Endodermal cell (in vitro differentiated cells): ENCODE measurements around the gene AMIGO1. TPM values are rescaled to one million over a fixed set of nuclear protein-coding genes. Genes with fewer than 3 reads are reported as not detected.

ENCODE experiments used
- DNase-seq: peaks from one replicate; pipeline ENCODE4 v3.0.0-alpha.2; 2017
- H3K27ac ChIP-seq: 2 replicates; pipeline ENCODE4 v1.5.1; 2013; ENCODE audit warnings: mild to moderate bottlenecking, low read depth, low read length, moderate library complexity
- H3K27me3 ChIP-seq: 2 replicates; pipeline ENCODE4 v1.6.1; 2013; ENCODE audit warnings: mild to moderate bottlenecking, low read length, moderate library complexity; ENCODE audit not compliant: insufficient read depth, control insufficient read depth, poor library complexity, severe bottlenecking
- H3K36me3 ChIP-seq: 2 replicates; pipeline ENCODE4 v1.7.0; 2013; ENCODE audit warnings: mild to moderate bottlenecking, low read length, moderate library complexity; ENCODE audit not compliant: control insufficient read depth, insufficient read depth
- H3K4me1 ChIP-seq: one replicate; pipeline ENCODE4 v1.7.0; 2013; ENCODE audit warnings: low read length; ENCODE audit not compliant: control insufficient read depth, insufficient read depth
- H3K4me3 ChIP-seq: 2 replicates; pipeline ENCODE4 v1.5.1; 2013; ENCODE audit warnings: mild to moderate bottlenecking, low read length, moderate library complexity
- H3K9ac ChIP-seq: 2 replicates; pipeline ENCODE4 v1.6.1; 2013; ENCODE audit warnings: mild to moderate bottlenecking, low read length, moderate library complexity; ENCODE audit not compliant: poor library complexity, severe bottlenecking; ENCODE audit errors: extremely low read depth
- H3K9me3 ChIP-seq: 2 replicates; pipeline ENCODE4 v1.6.1; 2013; ENCODE audit warnings: mild to moderate bottlenecking, low read length, moderate library complexity; ENCODE audit not compliant: control insufficient read depth
- H3K27ac Mint-ChIP-seq: 2 replicates; pipeline ENCODE4 v1.8.0; 2020; ENCODE audit warnings: mixed read lengths
- H3K27me3 Mint-ChIP-seq: 2 replicates; pipeline ENCODE4 v1.8.0; 2021; ENCODE audit warnings: mild to moderate bottlenecking, mixed read lengths; ENCODE audit not compliant: insufficient read depth
- H3K36me3 Mint-ChIP-seq: 2 replicates; pipeline ENCODE4 v1.8.0; 2020; ENCODE audit warnings: low read depth, mixed read lengths
- H3K4me1 Mint-ChIP-seq: 2 replicates; pipeline ENCODE4 v1.8.0; 2020; ENCODE audit warnings: mixed read lengths
- H3K4me3 Mint-ChIP-seq: 2 replicates; pipeline ENCODE4 v1.8.0; 2020; ENCODE audit warnings: mild to moderate bottlenecking, moderate library complexity, mixed read lengths
- H3K9me3 Mint-ChIP-seq: 2 replicates; pipeline ENCODE4 v1.8.0; 2020; ENCODE audit warnings: mild to moderate bottlenecking, mixed read lengths
- WGBS, 2 experiments: methylation state at CpG; one replicate each; pipeline versions ENCODE4 v1.1.5 to v1.1.7; 2013; ENCODE audit warnings: missing lambda C conversion rate in 2 of 2, mixed read lengths in 1 of 2; ENCODE audit not compliant: insufficient coverage in 1 of 2, insufficient read length in 1 of 2; 5-methylcytosine and 5-hydroxymethylcytosine counted together
- total RNA-seq, 2 donors: library from RNA; stranded (reverse); fragmentation: NEBNext Ultra II Directional in 1 of 2; extraction: Animal tissue kit (Norgen Biotek cat#: 25700) in 1 of 2; gene quantifications; 2 replicates in 1 of 2; 3 replicates in 1 of 2; pipeline ENCODE4 v1.2.1, GENCODE V29; 2021
- TF ChIP-seq, protein P1 (sequence below): fragments of 200-600 bp; sonication (generic); conservative IDR thresholded peaks from 2 replicates; pipeline ENCODE4 v1.5.0; 2021; ENCODE audit warnings: antibody characterized with exemption, mild to moderate bottlenecking

The AMIGO1 gene
- total RNA-seq, 2 donors from 2014 or later: 2.4 to 2.7 TPM

GRCh38 chr1:109541102-109541501 lies 31.6 kb upstream of the AMIGO1 start:
- no peaks in the 10 kb centered on the region for H3K4me1 ChIP-seq
- no peak overlapping the region for H3K27ac Mint-ChIP-seq
- H3K4me3 Mint-ChIP-seq: no peak overlapping the region
- TF ChIP-seq, protein P1, sequence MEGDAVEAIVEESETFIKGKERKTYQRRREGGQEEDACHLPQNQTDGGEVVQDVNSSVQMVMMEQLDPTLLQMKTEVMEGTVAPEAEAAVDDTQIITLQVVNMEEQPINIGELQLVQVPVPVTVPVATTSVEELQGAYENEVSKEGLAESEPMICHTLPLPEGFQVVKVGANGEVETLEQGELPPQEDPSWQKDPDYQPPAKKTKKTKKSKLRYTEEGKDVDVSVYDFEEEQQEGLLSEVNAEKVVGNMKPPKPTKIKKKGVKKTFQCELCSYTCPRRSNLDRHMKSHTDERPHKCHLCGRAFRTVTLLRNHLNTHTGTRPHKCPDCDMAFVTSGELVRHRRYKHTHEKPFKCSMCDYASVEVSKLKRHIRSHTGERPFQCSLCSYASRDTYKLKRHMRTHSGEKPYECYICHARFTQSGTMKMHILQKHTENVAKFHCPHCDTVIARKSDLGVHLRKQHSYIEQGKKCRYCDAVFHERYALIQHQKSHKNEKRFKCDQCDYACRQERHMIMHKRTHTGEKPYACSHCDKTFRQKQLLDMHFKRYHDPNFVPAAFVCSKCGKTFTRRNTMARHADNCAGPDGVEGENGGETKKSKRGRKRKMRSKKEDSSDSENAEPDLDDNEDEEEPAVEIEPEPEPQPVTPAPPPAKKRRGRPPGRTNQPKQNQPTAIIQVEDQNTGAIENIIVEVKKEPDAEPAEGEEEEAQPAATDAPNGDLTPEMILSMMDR: no peak
- WGBS, 2 experiments: 89 to 94% methylated on average over 2 to 3 of the region's 3 CpGs
- no peaks in the 10 kb centered on the region for H3K9me3 Mint-ChIP-seq
- no peak overlapping the region for H3K27ac ChIP-seq
- H3K27me3 Mint-ChIP-seq: peaks cover 3% of the 10 kb centered on the region
- H3K9me3 ChIP-seq: no peaks in the 10 kb centered on the region
- peaks cover 11% of the 10 kb centered on the region for H3K27me3 ChIP-seq
- DNase-seq: no peak
- peaks cover 2% of the 10 kb centered on the region for H3K4me1 Mint-ChIP-seq
- no peaks in the 10 kb centered on the region for H3K36me3 ChIP-seq
- H3K36me3 Mint-ChIP-seq: no peaks in the 10 kb centered on the region
- H3K9ac ChIP-seq: no peak overlapping the region
- no peak overlapping the region for H3K4me3 ChIP-seq

DNA sequence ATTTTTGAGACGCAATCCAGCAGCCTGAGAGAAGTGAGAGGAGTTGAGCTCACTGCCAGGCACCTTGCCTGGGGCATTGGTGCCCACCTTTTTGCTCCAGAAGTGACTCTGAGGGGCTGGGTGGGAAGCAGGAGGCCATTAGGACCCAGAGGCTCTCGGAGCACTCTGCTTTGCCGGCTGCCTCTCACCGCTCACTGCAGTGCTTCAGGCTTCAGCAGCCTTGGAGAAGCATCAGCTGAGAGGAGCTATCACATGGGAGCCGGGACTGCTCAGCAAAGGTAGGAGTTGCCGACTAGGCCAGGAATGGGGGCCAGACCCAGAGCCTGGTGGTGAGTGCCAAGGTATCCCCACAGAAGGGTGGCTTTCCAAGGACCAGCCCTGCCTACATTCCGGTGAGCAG lies 30.1 kb upstream of the AMIGO1 start, which contains the start of gene GPR61:
GPR61 (plus strand) TSS at position 197 of the 400 bp plus-strand sequence. CDS start 3,151 bp downstream, outside the sequence.
- H3K27me3 Mint-ChIP-seq: peaks cover 3% of the 10 kb centered on the region
- H3K9ac ChIP-seq: no peak within 1 kb of the TSS
- H3K4me3 ChIP-seq: no peak within 1 kb of the TSS
- DNase-seq: peak; percentile 64
- H3K27ac Mint-ChIP-seq: peak within 1 kb of the TSS; percentile 80
- H3K36me3 ChIP-seq: no peaks in the 10 kb centered on the region
- TF ChIP-seq, protein P1: no peak
- no peaks in the 10 kb centered on the region for H3K9me3 ChIP-seq
- no peak within 1 kb of the TSS for H3K4me3 Mint-ChIP-seq
- no peaks in the 10 kb centered on the region for H3K4me1 ChIP-seq
- H3K27me3 ChIP-seq: peaks cover 11% of the 10 kb centered on the region
- no peak within 1 kb of the TSS for H3K27ac ChIP-seq
- no peaks in the 10 kb centered on the region for H3K36me3 Mint-ChIP-seq
- WGBS, 2 experiments: 28 to 50% methylated on average over 5 to 7 of the region's 7 CpGs
- H3K9me3 Mint-ChIP-seq: no peaks in the 10 kb centered on the region
- H3K4me1 Mint-ChIP-seq: peaks cover 2% of the 10 kb centered on the region

DNA sequence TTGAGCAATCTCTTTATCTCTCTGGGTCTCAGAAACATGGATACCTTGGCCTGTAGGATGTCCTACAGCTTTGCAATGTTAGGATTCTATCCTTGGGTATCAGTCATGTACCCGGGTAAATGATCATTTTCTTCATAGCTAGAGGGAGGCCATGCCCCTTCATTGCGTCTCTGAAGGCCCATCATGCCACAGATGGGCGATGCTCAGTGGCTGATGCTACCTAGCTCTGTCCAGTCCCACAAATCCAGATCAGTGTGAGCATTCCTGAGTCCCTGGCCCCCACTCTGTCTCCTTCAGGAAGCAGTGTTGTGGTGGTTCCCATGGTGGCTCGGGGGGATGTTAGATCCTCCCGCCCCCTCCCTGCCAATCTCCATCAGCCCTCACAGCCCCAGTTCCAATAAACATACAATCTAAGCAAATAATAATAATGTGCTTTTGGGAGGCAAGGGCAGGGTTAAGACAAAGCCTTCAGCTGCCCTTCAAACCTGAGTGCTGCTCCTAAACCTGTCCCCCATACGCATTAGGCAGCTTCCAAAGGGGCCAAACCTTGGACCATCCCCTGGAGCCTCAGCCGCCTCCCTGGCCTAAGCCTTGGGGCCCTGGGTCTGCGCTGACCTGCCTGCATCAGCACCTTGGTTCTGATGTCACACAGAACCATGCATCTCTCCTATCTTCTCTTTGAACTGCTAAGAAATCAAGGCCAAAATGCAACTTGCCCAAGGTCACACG lies 29.5 kb upstream of the AMIGO1 start:
- no peak for DNase-seq
- Mint-ChIP-seq H3K4me1 (peaks cover 2% of the 10 kb centered on the region), H3K36me3 (no peaks in the 10 kb centered on the region), H3K9me3 (no peaks in the 10 kb centered on the region), H3K27me3 (peaks cover 3% of the 10 kb centered on the region), H3K4me3 (no peak overlapping the region), H3K27ac (no peak overlapping the region)
- no peaks in the 10 kb centered on the region for H3K4me1 ChIP-seq
- peaks cover 11% of the 10 kb centered on the region for H3K27me3 ChIP-seq
- no peak overlapping the region for H3K4me3 ChIP-seq
- WGBS, 2 experiments: 87 to 98% methylated on average over 7 to 9 of the region's 9 CpGs
- no peak overlapping the region for H3K27ac ChIP-seq
- no peaks in the 10 kb centered on the region for H3K9me3 ChIP-seq
- H3K36me3 ChIP-seq: no peaks in the 10 kb centered on the region
- TF ChIP-seq, protein P1: no peak
- H3K9ac ChIP-seq: no peak overlapping the region
